SK-N-SH treated with all-trans-retinoic acid at 6 μM for 48 hours (cell line): ENCODE results near the gene RNU5D-1.

ENCODE experiments used
- ATAC-seq: fragments of 200-7000 bp; cut with Tn5 transposase; 3 replicates; pipeline ENCODE4 v1.9.1; 2020; ENCODE audit warnings: mild to moderate bottlenecking, moderate library complexity
- ARNTL ChIP-seq: fragments of 450-650 bp; formaldehyde crosslinking; IDR thresholded peaks from 2 replicates; pipeline ENCODE4 v1.5.0; 2020; ENCODE audit warnings: low read depth, mild to moderate bottlenecking, moderate library complexity, borderline replicate concordance
- BACH2 ChIP-seq: fragments of 250-450 bp; sonication (Bioruptor Pico); IDR thresholded peaks from 2 replicates; pipeline ENCODE4 v1.9.0; 2021; ENCODE audit warnings: mild to moderate bottlenecking, borderline replicate concordance
- CSDC2 ChIP-seq: fragments of 250-450 bp; sonication (Bioruptor Pico); IDR thresholded peaks from 2 replicates; pipeline ENCODE4 v1.5.0; 2020; ENCODE audit warnings: mild to moderate bottlenecking, moderate library complexity
- ESRRG ChIP-seq: fragments of 250-450 bp; sonication (Bioruptor Pico); IDR thresholded peaks from 2 replicates; pipeline ENCODE4 v1.6.1; 2021; ENCODE audit warnings: mild to moderate bottlenecking
- GLIS3 ChIP-seq: fragments of 250-450 bp; sonication (Bioruptor Pico); IDR thresholded peaks from 2 replicates; pipeline ENCODE4 v1.5.0; 2020; ENCODE audit warnings: mild to moderate bottlenecking, moderate library complexity
- ISL1 ChIP-seq: fragments of 250-450 bp; sonication (Bioruptor Pico); IDR thresholded peaks from 2 replicates; pipeline ENCODE4 v2.1.2; 2022; ENCODE audit warnings: mild to moderate bottlenecking, moderate library complexity
- OSR1 ChIP-seq: fragments of 250-450 bp; sonication (Bioruptor Pico); IDR thresholded peaks from 2 replicates; pipeline ENCODE4 v1.8.0; 2022; ENCODE audit warnings: moderate library complexity, mild to moderate bottlenecking, inconsistent platforms
- PPARA ChIP-seq: fragments of 250-450 bp; sonication (Bioruptor Pico); IDR thresholded peaks from 2 replicates; pipeline ENCODE4 v1.5.0; 2020; ENCODE audit warnings: mild to moderate bottlenecking, borderline replicate concordance
- RARB ChIP-seq: fragments of 250-450 bp; sonication (Bioruptor Pico); IDR thresholded peaks from 2 replicates; pipeline ENCODE4 v1.8.0; 2021; ENCODE audit warnings: mild to moderate bottlenecking, moderate library complexity
- SNAI2 ChIP-seq: fragments of 250-450 bp; sonication (Bioruptor Pico); IDR thresholded peaks from 2 replicates; pipeline ENCODE4 v1.5.0; 2020; ENCODE audit warnings: mild to moderate bottlenecking, moderate library complexity
- TCF4 ChIP-seq: fragments of 250-450 bp; sonication (Bioruptor Pico); IDR thresholded peaks from 2 replicates; pipeline ENCODE4 v1.8.0; 2021; ENCODE audit warnings: mild to moderate bottlenecking, moderate library complexity, borderline replicate concordance
- TOX ChIP-seq: fragments of 250-450 bp; sonication (Bioruptor Pico); IDR thresholded peaks from 2 replicates; pipeline ENCODE4 v1.8.0; 2021; ENCODE audit warnings: mild to moderate bottlenecking, moderate library complexity, borderline replicate concordance
- ZC3H10 ChIP-seq: fragments of 250-450 bp; sonication (Bioruptor Pico); IDR thresholded peaks from 2 replicates; pipeline ENCODE4 v1.5.1; 2021; ENCODE audit warnings: mild to moderate bottlenecking, moderate library complexity
- ZFP3 ChIP-seq: fragments of 250-450 bp; sonication (Bioruptor Pico); IDR thresholded peaks from 2 replicates; pipeline ENCODE4 v1.5.0; 2020; ENCODE audit warnings: mild to moderate bottlenecking, moderate library complexity
- ZFP30 ChIP-seq: fragments of 450-650 bp; formaldehyde crosslinking; IDR thresholded peaks from 2 replicates; pipeline ENCODE4 v1.5.0; 2022; ENCODE audit warnings: mild to moderate bottlenecking, moderate library complexity
- ZNF565 ChIP-seq: fragments of 450-650 bp; formaldehyde crosslinking; conservative IDR thresholded peaks from 2 replicates; pipeline ENCODE4 v1.5.0; 2020; ENCODE audit warnings: low read depth, mild to moderate bottlenecking, moderate library complexity
- ZNF70 ChIP-seq: fragments of 450-650 bp; formaldehyde crosslinking; IDR thresholded peaks from 2 replicates; pipeline ENCODE4 v1.5.0; 2020; ENCODE audit warnings: mild to moderate bottlenecking, moderate library complexity
- ZNF8 ChIP-seq: fragments of 450-650 bp; formaldehyde crosslinking; IDR thresholded peaks from 2 replicates; pipeline ENCODE4 v1.5.0; 2020; ENCODE audit warnings: mild to moderate bottlenecking, moderate library complexity
- TF ChIP-seq, protein P1 (sequence below): fragments of 250-450 bp; sonication (Bioruptor Pico); IDR thresholded peaks from 2 replicates; pipeline ENCODE4 v1.8.0; 2020; ENCODE audit warnings: mild to moderate bottlenecking, moderate library complexity, borderline replicate concordance
- TF ChIP-seq, protein P2 (sequence below): fragments of 250-450 bp; sonication (Bioruptor Pico); IDR thresholded peaks from 2 replicates; pipeline ENCODE4 v1.5.1; 2021; ENCODE audit warnings: mild to moderate bottlenecking, moderate library complexity
- TF ChIP-seq, protein P3 (sequence below): fragments of 250-450 bp; sonication (Bioruptor Pico); IDR thresholded peaks from 2 replicates; pipeline ENCODE4 v1.5.1; 2020; ENCODE audit warnings: low read depth, mild to moderate bottlenecking, moderate library complexity
- TF ChIP-seq, protein P4 (sequence below): fragments of 250-450 bp; sonication (Bioruptor Pico); IDR thresholded peaks from 2 replicates; pipeline ENCODE4 v1.5.0; 2020; ENCODE audit warnings: mild to moderate bottlenecking, moderate library complexity
- TF ChIP-seq, protein P5 (sequence below): fragments of 250-450 bp; sonication (Bioruptor Pico); IDR thresholded peaks from 2 replicates; pipeline ENCODE4 v1.8.0; 2021; ENCODE audit warnings: low read depth, mild to moderate bottlenecking, moderate library complexity, borderline replicate concordance

Gene RNU5D-1

DNA sequence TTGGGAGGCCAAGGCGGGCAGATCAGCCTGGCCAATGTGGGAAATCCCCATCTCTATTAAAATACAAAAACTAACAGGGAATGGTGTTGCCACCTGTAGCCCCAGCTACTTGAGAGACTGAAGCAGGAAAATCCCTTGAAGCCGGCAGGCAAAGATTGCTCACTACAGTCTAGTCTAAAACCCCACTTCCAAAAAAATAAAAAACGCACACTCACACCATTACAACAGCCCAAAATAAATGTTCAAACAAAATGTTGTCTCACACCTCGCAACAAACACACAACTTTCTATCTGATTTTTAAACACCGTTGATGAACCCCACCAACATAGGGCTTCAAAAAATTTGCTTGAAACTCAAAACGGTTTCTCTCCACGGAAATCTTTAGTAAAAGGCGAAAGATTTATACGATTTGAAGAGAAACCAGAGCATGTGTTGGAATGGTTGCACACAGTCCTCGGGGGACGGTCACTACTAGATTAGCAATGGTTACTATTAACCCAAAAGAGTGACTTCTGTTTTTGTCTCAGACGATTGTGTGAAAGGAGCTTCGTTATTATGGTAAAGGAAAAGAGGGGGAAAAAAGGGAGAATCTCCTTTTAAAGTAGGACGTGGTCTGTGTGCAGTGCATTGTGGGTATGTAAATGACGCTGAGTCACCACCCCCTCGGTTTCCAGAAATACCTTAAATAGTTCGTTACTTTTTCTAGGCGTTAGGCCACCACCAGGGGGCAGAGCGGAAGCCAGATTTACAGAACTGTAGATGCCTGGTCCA is at the start of gene RNU5D-1:
TSS of gene RNU5D-1 (minus strand) at position 430 of the 772 bp plus-strand sequence.
- peak; percentile 91 for ATAC-seq

DNA sequence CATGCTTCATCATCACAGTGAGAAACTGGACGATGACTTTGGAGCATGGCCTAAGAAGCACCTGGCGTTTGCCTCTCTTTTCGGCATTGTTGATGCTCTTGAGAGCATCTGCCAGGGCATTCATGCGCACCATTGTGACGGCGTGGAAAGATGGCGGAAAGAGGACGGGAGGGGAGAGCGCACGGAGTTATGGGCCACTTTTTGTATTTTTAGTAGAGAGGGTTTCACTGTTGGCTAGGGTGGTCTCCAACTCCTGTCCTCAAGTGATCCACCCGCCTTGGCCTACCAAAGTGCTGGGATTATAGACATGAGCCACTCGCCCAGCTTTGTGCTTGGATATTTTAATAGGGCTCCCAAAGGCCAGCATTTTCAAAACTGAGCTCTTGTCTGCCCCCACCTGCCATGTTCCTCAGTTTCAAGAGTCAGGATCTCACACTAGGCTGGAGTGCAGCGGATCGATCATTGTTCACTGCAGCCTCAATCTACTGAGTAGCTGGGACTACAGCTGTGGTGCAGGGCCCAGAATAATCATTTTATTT is 49.7 kb upstream of the RNU5D-1 start:
- no peak for ATAC-seq
- TF ChIP-seq ZNF70 (CRISPR knock-in tag) (no peak), RARB (no peak), TCF4 (CRISPR knock-in tag) (no peak), BACH2 (CRISPR knock-in tag) (no peak), ISL1 (CRISPR knock-in tag) (no peak), PPARA (no peak), ZNF565 (CRISPR knock-in tag) (no peak), GLIS3 (CRISPR knock-in tag) (no peak)
- TF ChIP-seq, protein P1, sequence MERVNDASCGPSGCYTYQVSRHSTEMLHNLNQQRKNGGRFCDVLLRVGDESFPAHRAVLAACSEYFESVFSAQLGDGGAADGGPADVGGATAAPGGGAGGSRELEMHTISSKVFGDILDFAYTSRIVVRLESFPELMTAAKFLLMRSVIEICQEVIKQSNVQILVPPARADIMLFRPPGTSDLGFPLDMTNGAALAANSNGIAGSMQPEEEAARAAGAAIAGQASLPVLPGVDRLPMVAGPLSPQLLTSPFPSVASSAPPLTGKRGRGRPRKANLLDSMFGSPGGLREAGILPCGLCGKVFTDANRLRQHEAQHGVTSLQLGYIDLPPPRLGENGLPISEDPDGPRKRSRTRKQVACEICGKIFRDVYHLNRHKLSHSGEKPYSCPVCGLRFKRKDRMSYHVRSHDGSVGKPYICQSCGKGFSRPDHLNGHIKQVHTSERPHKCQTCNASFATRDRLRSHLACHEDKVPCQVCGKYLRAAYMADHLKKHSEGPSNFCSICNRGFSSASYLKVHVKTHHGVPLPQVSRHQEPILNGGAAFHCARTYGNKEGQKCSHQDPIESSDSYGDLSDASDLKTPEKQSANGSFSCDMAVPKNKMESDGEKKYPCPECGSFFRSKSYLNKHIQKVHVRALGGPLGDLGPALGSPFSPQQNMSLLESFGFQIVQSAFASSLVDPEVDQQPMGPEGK (CRISPR knock-in tag), result no peak
- TF ChIP-seq, protein P2, sequence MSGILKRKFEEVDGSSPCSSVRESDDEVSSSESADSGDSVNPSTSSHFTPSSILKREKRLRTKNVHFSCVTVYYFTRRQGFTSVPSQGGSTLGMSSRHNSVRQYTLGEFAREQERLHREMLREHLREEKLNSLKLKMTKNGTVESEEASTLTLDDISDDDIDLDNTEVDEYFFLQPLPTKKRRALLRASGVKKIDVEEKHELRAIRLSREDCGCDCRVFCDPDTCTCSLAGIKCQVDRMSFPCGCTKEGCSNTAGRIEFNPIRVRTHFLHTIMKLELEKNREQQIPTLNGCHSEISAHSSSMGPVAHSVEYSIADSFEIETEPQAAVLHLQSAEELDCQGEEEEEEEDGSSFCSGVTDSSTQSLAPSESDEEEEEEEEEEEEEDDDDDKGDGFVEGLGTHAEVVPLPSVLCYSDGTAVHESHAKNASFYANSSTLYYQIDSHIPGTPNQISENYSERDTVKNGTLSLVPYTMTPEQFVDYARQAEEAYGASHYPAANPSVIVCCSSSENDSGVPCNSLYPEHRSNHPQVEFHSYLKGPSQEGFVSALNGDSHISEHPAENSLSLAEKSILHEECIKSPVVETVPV (CRISPR knock-in tag), result no peak

More for the DNA sequence above, at the start of gene RNU5D-1:
- TF ChIP-seq PPARA (peak; percentile 81; the same call in 1 of the 2 replicates), TOX (peak; percentile 100), TCF4 (CRISPR knock-in tag) (peak; percentile 87), BACH2 (CRISPR knock-in tag) (0 out of 2 replicates have a peak, but pooled peaks have one; percentile 34), ZNF70 (CRISPR knock-in tag) (peak; percentile 74), ZFP30 (CRISPR knock-in tag) (peak; percentile 80), ARNTL (peak; percentile 88; the same call in 1 of the 2 replicates), ZNF565 (CRISPR knock-in tag) (peak; percentile 82; the same call in 1 of the 2 replicates), SNAI2 (CRISPR knock-in tag) (peak; percentile 86; the same call in 1 of the 2 replicates), ZC3H10 (CRISPR knock-in tag) (peak; percentile 99), RARB (peak; percentile 98), GLIS3 (CRISPR knock-in tag) (peak; percentile 100), ISL1 (CRISPR knock-in tag) (0 out of 2 replicates have a peak, but pooled peaks have one; percentile 10), ZNF8 (CRISPR knock-in tag) (peak; percentile 80), OSR1 (no peak), ESRRG (peak; percentile 99), ZFP3 (CRISPR knock-in tag) (peak; percentile 84; the same call in 1 of the 2 replicates), CSDC2 (peak; percentile 96; the same call in 1 of the 2 replicates)
- TF ChIP-seq, protein P1 (CRISPR knock-in tag), result peak; percentile 100
- TF ChIP-seq, protein P2 (CRISPR knock-in tag), result peak; percentile 100
- TF ChIP-seq, protein P3, sequence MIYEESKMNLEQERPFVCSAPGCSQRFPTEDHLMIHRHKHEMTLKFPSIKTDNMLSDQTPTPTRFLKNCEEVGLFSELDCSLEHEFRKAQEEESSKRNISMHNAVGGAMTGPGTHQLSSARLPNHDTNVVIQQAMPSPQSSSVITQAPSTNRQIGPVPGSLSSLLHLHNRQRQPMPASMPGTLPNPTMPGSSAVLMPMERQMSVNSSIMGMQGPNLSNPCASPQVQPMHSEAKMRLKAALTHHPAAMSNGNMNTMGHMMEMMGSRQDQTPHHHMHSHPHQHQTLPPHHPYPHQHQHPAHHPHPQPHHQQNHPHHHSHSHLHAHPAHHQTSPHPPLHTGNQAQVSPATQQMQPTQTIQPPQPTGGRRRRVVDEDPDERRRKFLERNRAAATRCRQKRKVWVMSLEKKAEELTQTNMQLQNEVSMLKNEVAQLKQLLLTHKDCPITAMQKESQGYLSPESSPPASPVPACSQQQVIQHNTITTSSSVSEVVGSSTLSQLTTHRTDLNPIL (CRISPR knock-in tag), result peak; percentile 100
- TF ChIP-seq, protein P4, sequence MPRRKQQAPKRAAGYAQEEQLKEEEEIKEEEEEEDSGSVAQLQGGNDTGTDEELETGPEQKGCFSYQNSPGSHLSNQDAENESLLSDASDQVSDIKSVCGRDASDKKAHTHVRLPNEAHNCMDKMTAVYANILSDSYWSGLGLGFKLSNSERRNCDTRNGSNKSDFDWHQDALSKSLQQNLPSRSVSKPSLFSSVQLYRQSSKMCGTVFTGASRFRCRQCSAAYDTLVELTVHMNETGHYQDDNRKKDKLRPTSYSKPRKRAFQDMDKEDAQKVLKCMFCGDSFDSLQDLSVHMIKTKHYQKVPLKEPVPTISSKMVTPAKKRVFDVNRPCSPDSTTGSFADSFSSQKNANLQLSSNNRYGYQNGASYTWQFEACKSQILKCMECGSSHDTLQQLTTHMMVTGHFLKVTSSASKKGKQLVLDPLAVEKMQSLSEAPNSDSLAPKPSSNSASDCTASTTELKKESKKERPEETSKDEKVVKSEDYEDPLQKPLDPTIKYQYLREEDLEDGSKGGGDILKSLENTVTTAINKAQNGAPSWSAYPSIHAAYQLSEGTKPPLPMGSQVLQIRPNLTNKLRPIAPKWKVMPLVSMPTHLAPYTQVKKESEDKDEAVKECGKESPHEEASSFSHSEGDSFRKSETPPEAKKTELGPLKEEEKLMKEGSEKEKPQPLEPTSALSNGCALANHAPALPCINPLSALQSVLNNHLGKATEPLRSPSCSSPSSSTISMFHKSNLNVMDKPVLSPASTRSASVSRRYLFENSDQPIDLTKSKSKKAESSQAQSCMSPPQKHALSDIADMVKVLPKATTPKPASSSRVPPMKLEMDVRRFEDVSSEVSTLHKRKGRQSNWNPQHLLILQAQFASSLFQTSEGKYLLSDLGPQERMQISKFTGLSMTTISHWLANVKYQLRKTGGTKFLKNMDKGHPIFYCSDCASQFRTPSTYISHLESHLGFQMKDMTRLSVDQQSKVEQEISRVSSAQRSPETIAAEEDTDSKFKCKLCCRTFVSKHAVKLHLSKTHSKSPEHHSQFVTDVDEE (CRISPR knock-in tag), result peak; percentile 85
- TF ChIP-seq, protein P5, sequence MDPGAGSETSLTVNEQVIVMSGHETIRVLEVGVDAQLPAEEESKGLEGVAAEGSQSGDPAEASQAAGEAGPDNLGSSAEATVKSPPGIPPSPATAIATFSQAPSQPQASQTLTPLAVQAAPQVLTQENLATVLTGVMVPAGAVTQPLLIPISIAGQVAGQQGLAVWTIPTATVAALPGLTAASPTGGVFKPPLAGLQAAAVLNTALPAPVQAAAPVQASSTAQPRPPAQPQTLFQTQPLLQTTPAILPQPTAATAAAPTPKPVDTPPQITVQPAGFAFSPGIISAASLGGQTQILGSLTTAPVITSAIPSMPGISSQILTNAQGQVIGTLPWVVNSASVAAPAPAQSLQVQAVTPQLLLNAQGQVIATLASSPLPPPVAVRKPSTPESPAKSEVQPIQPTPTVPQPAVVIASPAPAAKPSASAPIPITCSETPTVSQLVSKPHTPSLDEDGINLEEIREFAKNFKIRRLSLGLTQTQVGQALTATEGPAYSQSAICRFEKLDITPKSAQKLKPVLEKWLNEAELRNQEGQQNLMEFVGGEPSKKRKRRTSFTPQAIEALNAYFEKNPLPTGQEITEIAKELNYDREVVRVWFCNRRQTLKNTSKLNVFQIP (CRISPR knock-in tag), result peak; percentile 87
- TF ChIP-seq, all 23 proteins: peak for 22
